Renal cortical epithelial cell (primary cell): ENCODE measurements around the gene ATP2B3. TPM values are rescaled to one million over a fixed set of nuclear protein-coding genes. Genes with fewer than 3 reads are reported as not detected.
A peak's percentile ranks its signal among the peaks of the same experiment; 100 is the strongest.
"Not testable (repeated sequence)": the region's sequence is repeated elsewhere in the genome, so short reads cannot be mapped to it uniquely, and the experiment has no call there.

Experiments
- DNase-seq: peaks from one replicate; pipeline ENCODE4 v3.0.0-alpha.2; 2011; ENCODE audit warnings: low read depth
- total RNA-seq: library from RNA; depleted of rRNA; stranded (reverse); fragments of >200 nt; gene quantifications from 2 replicates; pipeline ENCODE4 v1.2.3, GENCODE V29; 2014

The ATP2B3 gene
- total RNA-seq, 1 donor from 2014 or later, result 0.05 TPM

GRCh38 chrX:153593811-153594500 is 76.5 kb downstream of the ATP2B3 start:
- DNase-seq, result no peak

- DNase-seq, result no peak
Measured at GRCh38 chrX:153595387-153595786, 77.9 kb downstream of the ATP2B3 start.

GRCh38 chrX:153595859-153596857 is 78.7 kb downstream of the ATP2B3 start:
- no peak for DNase-seq

DNA sequence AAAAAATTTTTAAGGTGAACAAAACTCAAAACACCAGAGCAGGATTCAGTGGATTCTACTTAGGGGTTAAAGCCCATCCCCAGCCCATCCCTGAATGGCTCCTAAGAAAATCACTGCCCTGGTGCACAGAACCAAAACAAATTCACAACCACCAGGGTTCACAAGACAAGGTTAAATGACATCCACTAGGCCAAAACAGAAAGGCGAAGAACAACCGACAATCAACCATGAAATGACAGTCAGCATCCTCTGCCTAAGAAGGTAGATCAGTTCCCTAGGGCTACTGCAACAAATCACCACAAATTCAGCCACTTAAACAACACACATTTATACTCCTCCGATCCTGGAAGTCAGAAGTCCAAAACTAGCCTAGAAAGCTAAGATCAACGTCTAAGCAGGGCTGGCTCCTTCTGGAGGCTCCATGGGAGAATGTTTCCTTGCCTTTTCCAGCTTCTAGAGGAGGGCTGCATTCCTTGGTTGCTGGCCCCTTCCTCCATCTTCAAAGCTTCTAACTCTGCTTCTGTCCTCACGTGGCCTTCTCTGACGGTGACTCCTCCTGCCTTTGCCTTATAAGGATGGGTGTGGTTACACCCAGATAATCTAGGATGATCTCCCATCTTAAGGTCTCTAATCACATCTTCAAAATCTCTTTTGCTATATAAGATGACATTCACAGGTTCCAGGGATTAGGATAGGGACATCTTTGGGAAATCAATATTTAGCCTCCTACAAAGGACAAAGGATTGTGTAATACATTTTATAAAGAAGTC is 79.7 kb downstream of the ATP2B3 start:
- no peak for DNase-seq

DNA sequence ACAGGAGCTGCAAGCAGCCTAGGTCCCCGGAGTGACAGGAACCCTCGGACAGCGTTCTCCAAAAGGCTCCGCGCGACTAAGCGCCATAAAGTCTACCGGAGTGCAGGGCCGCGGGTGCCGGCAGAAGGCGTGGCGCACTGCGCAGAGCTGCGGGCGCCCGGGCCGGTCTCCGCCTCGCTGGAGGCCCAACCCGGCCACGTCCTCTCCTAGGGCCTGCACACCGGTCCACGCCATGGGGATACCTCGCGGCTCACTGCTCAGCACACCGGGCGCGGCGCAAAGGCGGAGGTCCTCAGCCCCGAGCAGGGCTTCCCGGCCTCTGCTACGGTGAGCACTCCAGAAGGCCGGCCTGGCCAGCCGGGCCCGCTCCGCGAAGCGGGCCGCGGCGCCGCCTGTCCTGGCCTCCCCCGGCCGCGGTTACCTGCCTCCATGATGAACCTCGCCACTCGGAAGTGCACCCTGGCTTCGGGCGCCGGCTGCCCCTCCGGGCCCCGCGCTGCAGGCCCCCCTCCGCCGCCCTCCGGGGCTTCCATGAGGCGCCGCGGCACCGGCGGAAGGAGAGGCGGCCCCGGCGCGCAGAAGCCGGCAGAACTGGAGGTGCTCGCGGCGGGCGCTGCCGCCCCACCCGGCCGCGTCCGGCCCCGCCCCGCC is 81.2 kb downstream of the ATP2B3 start, which contains the start of gene CCNQ:
TSS of gene CCNQ (minus strand) at position 599 of the 651 bp plus-strand sequence. CDS start at position 533, 66 bp downstream.
- DNase-seq, result no peak

DNA sequence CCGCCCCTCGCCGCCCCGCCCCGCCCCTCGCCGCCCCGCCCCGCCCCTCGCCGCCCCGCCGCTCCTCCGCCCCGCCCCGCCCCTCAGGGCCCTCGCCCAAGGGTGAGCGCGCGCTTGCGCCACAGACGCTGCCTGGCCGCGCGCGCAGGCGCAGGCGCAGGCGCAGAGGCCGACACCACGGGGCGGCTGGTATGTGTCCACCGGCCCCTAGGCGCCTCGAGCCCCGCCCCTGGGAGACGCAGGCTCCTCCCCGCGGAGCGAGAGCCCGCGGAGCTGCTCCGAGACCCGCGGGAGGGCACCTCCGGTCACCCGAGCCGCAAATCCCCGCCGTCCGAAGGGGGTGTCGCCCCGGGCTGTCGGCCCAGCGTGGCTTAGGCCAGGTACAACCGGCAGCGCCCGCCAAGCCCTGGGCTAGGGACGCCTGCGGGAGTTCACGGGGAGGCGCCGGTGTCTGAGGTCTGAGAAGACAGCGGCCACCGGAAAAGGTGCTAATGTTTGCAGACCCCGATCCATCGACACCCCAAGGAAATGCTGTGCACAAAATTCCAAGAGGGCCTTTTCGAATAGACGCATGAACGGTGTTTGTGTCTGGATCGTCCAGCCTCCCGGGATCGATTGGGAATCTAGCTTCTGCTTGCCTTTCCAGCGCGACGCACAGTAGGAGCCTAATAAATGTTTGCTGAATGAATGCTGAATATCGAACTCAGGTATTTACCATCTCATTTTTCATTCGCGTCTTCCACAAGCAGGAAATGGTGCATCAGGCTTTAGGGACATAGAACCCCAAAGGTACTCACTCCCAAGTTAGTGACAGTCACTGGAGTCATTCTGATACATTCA is 82.0 kb downstream of the ATP2B3 start:
- peak; percentile 51 for DNase-seq

GRCh38 chrX:153600032-153600373 is 82.6 kb downstream of the ATP2B3 start:
- no peak for DNase-seq

- no peak for DNase-seq
Measured at GRCh38 chrX:153600921-153601320, 83.5 kb downstream of the ATP2B3 start.

DNA sequence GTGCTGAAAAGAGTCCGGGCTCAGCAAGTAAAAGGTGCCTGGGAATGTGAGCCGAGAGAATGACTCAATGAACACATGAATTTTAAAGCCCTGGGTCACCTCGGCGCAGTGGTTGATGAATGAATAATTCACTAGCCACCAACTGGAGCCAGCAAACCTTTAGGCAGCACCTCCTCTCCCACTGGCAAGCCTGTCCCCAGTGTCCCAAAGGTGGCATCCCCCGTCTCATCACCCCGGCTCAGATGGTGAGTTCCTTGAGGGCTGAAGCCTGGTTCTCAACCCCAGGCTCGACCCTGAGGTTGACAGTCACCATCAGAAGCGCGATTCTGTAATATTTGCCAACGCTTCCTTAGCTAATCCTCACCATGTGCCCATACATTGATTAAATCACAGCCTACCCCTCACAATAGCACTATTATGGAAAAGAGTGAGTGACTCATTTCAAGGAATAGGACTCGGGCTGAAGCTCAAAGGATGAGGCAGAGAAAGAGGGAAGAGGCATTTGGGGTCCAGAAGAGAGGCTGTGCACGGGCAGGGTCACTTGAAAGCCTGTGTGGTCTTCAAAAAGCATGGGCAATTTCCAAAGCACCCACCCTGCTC is 84.2 kb downstream of the ATP2B3 start:
- no peak for DNase-seq

DNA sequence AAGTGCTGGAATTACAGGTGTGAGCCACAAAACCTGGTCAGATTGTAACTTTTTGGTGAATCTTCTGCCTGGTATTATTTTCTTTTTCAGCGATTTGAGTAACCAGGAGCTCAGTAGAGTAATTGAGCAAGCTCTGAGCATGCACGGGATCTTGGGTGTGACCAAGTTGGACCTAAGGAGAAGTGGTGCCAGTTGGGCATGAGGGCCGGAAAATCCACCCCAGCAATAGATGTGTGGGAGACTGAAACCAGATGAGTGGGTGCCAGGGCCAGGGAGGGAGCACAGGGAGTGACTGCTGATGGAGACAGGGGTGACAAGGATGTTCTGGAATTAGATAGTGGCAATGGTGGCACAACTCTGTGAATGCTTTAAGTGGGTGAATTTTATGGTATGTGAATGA is 85.2 kb downstream of the ATP2B3 start:
- DNase-seq, result no peak

DNA sequence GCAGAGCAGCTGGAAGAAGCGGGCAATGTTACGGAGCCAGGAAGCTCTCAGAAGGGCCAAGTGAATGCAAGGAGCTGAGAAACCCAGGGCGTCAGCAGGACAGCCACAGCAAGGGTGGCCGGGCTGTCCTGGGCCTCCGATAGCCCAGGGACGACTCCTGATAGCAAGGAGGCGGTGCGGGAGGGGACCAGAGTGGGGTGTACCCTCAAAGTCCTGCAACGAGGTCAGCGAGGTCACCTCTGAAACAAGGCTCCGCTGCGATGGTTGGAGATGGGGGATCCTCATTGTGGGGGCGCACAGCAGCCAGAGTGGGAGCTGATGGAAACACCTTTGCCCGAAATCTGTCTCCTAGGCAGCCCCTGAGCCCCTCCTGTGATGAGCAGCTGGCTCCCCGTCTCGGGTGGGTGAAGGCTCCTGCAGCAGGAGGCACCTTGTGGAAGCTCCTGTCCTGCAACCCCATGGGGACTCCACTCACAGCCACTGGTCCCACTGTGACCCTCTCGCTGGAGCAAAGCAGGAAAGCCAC is 85.8 kb downstream of the ATP2B3 start:
- DNase-seq, result no peak

GRCh38 chrX:153604666-153605380 is 87.4 kb downstream of the ATP2B3 start:
- not testable (repeated sequence) for DNase-seq

GRCh38 chrX:153606503-153606902 is 89.1 kb downstream of the ATP2B3 start:
- DNase-seq, result no peak

- no peak for DNase-seq
Measured at GRCh38 chrX:153608376-153608775, 90.9 kb downstream of the ATP2B3 start.

GRCh38 chrX:153608806-153609205 is 91.4 kb downstream of the ATP2B3 start:
- no peak for DNase-seq

DNA sequence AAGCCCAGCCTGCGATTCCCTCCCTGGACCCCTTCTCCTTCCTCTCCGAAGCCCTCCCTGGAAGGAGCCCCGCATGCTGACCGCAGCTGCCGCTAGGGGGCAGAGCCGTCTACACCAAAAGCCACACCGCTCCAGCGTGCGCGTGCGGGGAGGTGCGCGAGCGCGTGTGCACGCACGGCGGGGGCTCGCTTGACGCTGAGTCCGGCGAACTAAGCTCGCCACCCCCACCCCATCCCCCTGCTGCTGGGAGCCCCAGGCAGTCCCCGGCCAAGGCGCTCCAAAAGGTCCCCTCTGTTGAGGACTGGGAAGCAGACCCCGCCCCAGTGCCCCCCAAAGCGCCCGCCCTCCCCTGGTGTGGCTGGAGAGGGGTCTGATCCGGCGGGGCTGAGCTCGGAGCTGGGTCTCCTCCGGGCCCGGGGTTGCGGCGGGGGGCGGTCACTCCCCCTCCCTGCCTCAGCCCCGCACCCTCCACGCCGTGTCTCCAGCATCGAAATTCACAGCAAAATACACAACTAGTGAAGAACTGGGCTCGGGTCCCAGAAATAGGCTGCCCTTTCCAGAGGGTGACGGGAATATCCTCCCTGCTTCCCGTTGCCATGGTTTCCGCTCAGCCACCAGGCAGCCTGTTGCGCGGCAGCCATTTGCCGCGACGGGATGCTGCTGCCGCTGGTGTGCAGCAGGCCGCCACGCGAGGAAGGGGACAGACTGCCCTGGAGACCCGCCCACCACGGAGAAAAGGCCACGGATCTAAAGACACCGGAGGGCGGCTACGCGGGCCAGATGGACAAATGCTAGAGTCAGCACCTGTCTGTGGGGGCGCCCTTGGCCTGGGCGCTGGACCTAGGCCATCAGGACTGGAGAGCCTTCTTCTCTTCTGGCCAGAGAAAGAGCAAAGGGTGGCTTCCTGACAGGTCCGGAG is 92.7 kb downstream of the ATP2B3 start:
- no peak for DNase-seq

DNA sequence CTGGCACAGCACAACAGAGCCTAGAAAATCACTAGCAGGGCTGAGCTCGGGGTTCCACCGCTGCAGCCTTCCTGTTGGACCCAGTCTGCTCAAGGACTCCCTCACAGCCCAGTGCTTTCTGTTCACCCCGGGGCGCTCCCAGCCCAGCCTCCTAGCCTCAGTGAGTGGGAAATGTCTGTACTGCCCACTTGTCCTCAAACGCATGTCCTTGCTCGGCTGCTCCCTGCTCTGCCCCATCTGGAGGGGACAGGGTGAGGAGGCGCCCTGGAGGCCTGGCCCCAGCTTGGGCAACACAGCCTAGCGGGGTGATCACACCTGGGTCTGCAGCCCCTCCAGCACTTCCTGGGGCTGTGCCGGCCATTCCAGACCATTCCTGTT is 93.4 kb downstream of the ATP2B3 start:
- DNase-seq, result no peak
